Measurements from ENCODE around the gene ATAT1. TPM values are rescaled to one million over a fixed set of nuclear protein-coding genes. Genes with fewer than 3 reads are reported as not detected.

Gene ATAT1
- total and polyA plus RNA-seq, 2 of the 13 experiments (the other 11 are each of a cell fraction or from before 2014, with no cell fraction given): 9.2 to 23.6 TPM

DNA sequence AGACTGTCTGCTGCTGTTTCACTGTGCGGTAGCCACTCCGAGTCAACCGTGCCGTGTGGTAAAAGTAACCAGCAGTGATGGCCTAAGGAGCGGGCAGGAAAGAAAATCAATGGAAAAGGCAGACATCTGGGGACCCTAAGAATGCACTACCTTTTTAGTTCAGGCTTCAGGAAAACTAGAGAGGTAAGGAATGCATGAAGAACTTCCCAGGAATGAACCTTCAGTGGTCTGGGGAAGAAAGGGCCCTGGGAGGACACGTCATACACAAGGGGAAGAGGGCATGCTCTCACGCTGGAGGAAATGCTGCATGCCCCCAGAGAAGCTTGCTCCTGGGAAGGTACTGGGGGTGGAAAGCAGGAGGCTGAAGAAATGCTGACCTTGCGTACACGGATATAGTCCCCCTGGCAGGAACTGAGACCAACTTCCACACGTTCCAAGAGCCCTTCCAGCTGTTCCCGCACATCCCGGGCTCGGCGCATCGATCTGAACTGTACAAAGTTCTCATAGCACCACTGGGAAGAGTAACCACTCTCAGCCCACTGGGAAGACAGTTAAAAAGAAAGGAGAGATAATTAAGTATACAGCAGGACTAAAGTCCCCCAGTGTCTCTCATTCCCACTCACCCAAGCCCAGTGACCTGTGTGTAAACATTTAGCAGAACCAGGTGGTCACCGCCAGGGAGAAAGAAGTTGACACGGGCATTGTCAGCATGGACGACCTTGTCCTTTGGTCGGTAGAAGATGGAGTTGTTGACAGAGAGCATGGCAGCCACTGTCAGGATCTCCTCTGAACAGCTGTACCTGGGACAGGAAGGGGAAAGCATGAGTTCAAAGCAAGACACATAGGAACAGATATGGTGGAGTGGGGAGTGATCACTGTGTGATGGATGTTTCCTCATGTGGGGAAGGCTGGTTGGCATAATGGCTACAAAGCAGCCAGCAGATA lies 28.4 kb downstream of the ATAT1 start (continued):
- TF ChIP-seq, protein P1, sequence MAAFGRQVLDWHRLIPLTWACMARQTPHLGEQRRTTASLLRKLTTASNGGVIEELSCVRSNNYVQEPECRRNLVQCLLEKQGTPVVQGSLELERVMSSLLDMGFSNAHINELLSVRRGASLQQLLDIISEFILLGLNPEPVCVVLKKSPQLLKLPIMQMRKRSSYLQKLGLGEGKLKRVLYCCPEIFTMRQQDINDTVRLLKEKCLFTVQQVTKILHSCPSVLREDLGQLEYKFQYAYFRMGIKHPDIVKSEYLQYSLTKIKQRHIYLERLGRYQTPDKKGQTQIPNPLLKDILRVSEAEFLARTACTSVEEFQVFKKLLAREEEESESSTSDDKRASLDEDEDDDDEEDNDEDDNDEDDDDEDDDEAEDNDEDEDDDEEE (CRISPR knock-in tag; IDR thresholded peaks at IDR 0.05): no peak; the same call in 1 of the 2 replicates
- TF ChIP-seq ZNF20 (CRISPR knock-in tag; IDR thresholded peaks at IDR 0.05) (no peak), CCAR2 (optimal IDR thresholded peaks at IDR 0.05; ENCODE audit: low read depth, low read length) (no peak), ZNF12 (CRISPR knock-in tag; IDR thresholded peaks at IDR 0.05) (0 out of 2 replicates have a peak, but pooled peaks have one; percentile 51), SNAPC2 (CRISPR knock-in tag; IDR thresholded peaks at IDR 0.05) (peak; percentile 72; the same call in 1 of the 2 replicates), PPARG (CRISPR knock-in tag; conservative IDR thresholded peaks at IDR 0.05) (peak; percentile 63; the same call in 1 of the 2 replicates), RNF219 (CRISPR knock-in tag; IDR thresholded peaks at IDR 0.05) (no peak), TCF7L2 (IDR thresholded peaks at IDR 0.05; ENCODE audit: low read depth, low read length) (no peak), ZHX2 (IDR thresholded peaks at IDR 0.05; ENCODE audit: low read depth) (peak; percentile 86), ZHX2 (CRISPR knock-in tag; IDR thresholded peaks at IDR 0.05; ENCODE audit: borderline replicate concordance) (no peak)
- TF ChIP-seq, protein P2, sequence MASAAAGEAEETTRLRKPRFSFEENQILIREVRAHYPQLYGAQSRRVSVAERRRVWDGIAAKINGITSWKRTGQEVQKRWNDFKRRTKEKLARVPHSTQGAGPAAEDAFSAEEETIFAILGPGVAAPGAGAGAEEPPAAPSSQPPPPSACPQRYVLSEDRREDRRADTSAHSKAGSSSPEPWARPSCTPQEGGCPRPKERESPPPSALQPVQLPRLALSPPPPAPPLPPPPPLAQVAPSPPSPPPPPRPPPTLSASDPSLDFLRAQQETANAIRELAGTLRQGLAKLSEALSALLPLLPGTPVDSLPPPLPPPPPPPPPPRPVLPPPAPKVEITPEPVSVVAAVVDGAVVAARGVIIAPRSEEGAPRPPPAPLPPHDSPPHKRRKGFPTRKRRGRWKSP (CRISPR knock-in tag; IDR thresholded peaks at IDR 0.05): no peak
- TF ChIP-seq, protein P3, sequence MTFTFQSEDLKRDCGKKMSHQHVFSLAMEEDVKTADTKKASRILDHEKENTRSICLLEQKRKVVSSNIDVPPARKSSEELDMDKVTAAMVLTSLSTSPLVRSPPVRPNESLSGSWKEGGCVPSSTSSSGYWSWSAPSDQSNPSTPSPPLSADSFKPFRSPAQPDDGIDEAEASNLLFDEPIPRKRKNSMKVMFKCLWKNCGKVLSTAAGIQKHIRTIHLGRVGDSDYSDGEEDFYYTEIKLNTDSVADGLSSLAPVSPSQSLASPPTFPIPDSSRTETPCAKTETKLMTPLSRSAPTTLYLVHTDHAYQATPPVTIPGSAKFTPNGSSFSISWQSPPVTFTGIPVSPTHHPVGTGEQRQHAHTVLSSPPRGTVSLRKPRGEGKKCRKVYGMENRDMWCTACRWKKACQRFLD (CRISPR knock-in tag; IDR thresholded peaks at IDR 0.05; ENCODE audit: borderline replicate concordance): peak; percentile 63; the same call in 1 of the 2 replicates
- TF ChIP-seq, protein P4, sequence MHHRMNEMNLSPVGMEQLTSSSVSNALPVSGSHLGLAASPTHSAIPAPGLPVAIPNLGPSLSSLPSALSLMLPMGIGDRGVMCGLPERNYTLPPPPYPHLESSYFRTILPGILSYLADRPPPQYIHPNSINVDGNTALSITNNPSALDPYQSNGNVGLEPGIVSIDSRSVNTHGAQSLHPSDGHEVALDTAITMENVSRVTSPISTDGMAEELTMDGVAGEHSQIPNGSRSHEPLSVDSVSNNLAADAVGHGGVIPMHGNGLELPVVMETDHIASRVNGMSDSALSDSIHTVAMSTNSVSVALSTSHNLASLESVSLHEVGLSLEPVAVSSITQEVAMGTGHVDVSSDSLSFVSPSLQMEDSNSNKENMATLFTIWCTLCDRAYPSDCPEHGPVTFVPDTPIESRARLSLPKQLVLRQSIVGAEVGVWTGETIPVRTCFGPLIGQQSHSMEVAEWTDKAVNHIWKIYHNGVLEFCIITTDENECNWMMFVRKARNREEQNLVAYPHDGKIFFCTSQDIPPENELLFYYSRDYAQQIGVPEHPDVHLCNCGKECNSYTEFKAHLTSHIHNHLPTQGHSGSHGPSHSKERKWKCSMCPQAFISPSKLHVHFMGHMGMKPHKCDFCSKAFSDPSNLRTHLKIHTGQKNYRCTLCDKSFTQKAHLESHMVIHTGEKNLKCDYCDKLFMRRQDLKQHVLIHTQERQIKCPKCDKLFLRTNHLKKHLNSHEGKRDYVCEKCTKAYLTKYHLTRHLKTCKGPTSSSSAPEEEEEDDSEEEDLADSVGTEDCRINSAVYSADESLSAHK (CRISPR knock-in tag; IDR thresholded peaks at IDR 0.05; ENCODE audit: borderline replicate concordance): no peak
